ENCODE measurements around the gene FTO.

- TF ChIP-seq EZH2 (IDR thresholded peaks at IDR 0.05) (no peak), POLR2AphosphoS5 (IDR thresholded peaks at IDR 0.05; ENCODE audit: borderline replicate concordance, low read depth, low read length) (no peak), FOXP2 (optimal IDR thresholded peaks at IDR 0.05; ENCODE audit: control extremely low read depth, extremely low read length, insufficient read depth) (no peak)
Measured at GRCh38 chr16:54159490-54160080, 455.6 kb downstream of the FTO start.

All from SK-N-MC (cell line).